ENCODE data around the gene HHIPL2.

HHIPL2 gene

GRCh38 chr1:222547944-222548671 lies at the start of gene HHIPL2:
TSS of gene HHIPL2 (minus strand) at chr1:222548104. CDS start at chr1:222548044, 60 bp downstream.
- DNase-seq = no peak

GRCh38 chr1:222596696-222597095 lies 48.8 kb upstream of the HHIPL2 start:
- DNase-seq = no peak

- no peak for DNase-seq
Measured at GRCh38 chr1:222594789-222595188, 46.9 kb upstream of the HHIPL2 start.

- DNase-seq = no peak
Measured at GRCh38 chr1:222592171-222592570, 44.3 kb upstream of the HHIPL2 start.

- DNase-seq = peak; percentile 77
Measured at GRCh38 chr1:222589462-222590302, 41.8 kb upstream of the HHIPL2 start, which contains the start of gene TAF1A. TSS of gene TAF1A (minus strand) at chr1:222589933.

- DNase-seq = no peak
Measured at GRCh38 chr1:222588135-222588534, 40.2 kb upstream of the HHIPL2 start.

GRCh38 chr1:222586842-222587241 lies 38.9 kb upstream of the HHIPL2 start:
- DNase-seq = no peak

- no peak for DNase-seq
Measured at GRCh38 chr1:222583079-222583478, 35.2 kb upstream of the HHIPL2 start.

GRCh38 chr1:222582099-222582774 lies 34.3 kb upstream of the HHIPL2 start:
- DNase-seq = no peak

GRCh38 chr1:222579316-222579715 lies 31.4 kb upstream of the HHIPL2 start:
- no peak for DNase-seq

GRCh38 chr1:222570837-222571236 lies 22.9 kb upstream of the HHIPL2 start:
- DNase-seq = no peak

- DNase-seq = no peak
Measured at GRCh38 chr1:222561656-222562055, 13.8 kb upstream of the HHIPL2 start.

GRCh38 chr1:222557574-222557973 lies 9.7 kb upstream of the HHIPL2 start:
- no peak for DNase-seq

- DNase-seq = no peak
Measured at GRCh38 chr1:222557148-222557547, 9.2 kb upstream of the HHIPL2 start.

- no peak for DNase-seq
Measured at GRCh38 chr1:222555992-222556615, 8.2 kb upstream of the HHIPL2 start.

GRCh38 chr1:222554177-222554576 lies 6.3 kb upstream of the HHIPL2 start:
- DNase-seq = no peak

GRCh38 chr1:222552882-222553281 lies 5.0 kb upstream of the HHIPL2 start:
- DNase-seq = no peak

- no peak for DNase-seq
Measured at GRCh38 chr1:222547260-222547614, 667 bp downstream of the HHIPL2 start.

GRCh38 chr1:222546548-222547259 lies 1.2 kb downstream of the HHIPL2 start:
- DNase-seq = no peak

- no peak for DNase-seq
Measured at GRCh38 chr1:222546091-222546490, 1.8 kb downstream of the HHIPL2 start.

GRCh38 chr1:222543817-222544216 lies 4.1 kb downstream of the HHIPL2 start:
- DNase-seq = no peak

GRCh38 chr1:222540598-222540995 lies 7.3 kb downstream of the HHIPL2 start:
- DNase-seq = no peak
